HFFc6 (cell line): ENCODE measurements around the gene TMEM175. TPM values are rescaled to one million over a fixed set of nuclear protein-coding genes. Genes with fewer than 3 reads are reported as not detected.

Experiments used
- DNase-seq: peaks from one replicate; pipeline ENCODE4 v3.0.0-alpha.2; 2018
- H3K27ac Mint-ChIP-seq: 2 replicates; pipeline ENCODE4 v1.8.0; 2020; ENCODE audit warnings: mild to moderate bottlenecking, mixed read lengths
- H3K27me3 Mint-ChIP-seq: 2 replicates; pipeline ENCODE4 v1.8.0; 2021; ENCODE audit warnings: mild to moderate bottlenecking, moderate library complexity, mixed read lengths; ENCODE audit not compliant: insufficient read depth
- H3K36me3 Mint-ChIP-seq: 2 replicates; pipeline ENCODE4 v1.8.0; 2021; ENCODE audit warnings: low read depth, mixed read lengths
- H3K4me1 Mint-ChIP-seq: 2 replicates; pipeline ENCODE4 v1.8.0; 2020; ENCODE audit warnings: low read depth, mixed read lengths
- H3K4me3 Mint-ChIP-seq: 2 replicates; pipeline ENCODE4 v1.8.0; 2020; ENCODE audit warnings: mild to moderate bottlenecking, moderate library complexity, mixed read lengths
- H3K9me3 Mint-ChIP-seq: 2 replicates; pipeline ENCODE4 v1.8.0; 2020; ENCODE audit warnings: mild to moderate bottlenecking, mixed read lengths
- CTCF ChIP-seq: fragments of 200-600 bp; sonication (generic); IDR thresholded peaks from 2 replicates; pipeline ENCODE4 v1.5.0; 2021; ENCODE audit warnings: antibody characterized with exemption, mild to moderate bottlenecking
- total RNA-seq, 6 experiments: library from RNA; stranded (reverse); fragmentation: NEBNext Ultra II Directional; extraction: Animal tissue kit (Norgen Biotek cat#: 25700); gene quantifications; 2 replicates in 1 of 6; 3 replicates in 5 of 6; pipeline ENCODE4 v1.2.3, GENCODE V29; 2021

Gene TMEM175
- total RNA-seq, 6 experiments from 2014 or later, result 27.8 to 41.8 (median 34.1) TPM

- DNase-seq, result no peak
- Mint-ChIP-seq H3K27ac (no peak overlapping the region), H3K27me3 (peaks cover 28% of the 10 kb centered on the region), H3K4me3 (no peak overlapping the region), H3K36me3 (no peaks in the 10 kb centered on the region), H3K4me1 (no peaks in the 10 kb centered on the region), H3K9me3 (peaks cover 8% of the 10 kb centered on the region)
- TF ChIP-seq CTCF, result no peak
Observed at GRCh38 chr4:1003271-1004070, 71.2 kb downstream of the TMEM175 start.

- no peak overlapping the region for H3K27ac Mint-ChIP-seq
- no peak for TF ChIP-seq CTCF
- H3K36me3 Mint-ChIP-seq, result no peaks in the 10 kb centered on the region
- H3K4me3 Mint-ChIP-seq, result no peak overlapping the region
- H3K27me3 Mint-ChIP-seq, result peaks cover 27% of the 10 kb centered on the region
- no peak for DNase-seq
- H3K4me1 Mint-ChIP-seq, result peaks cover 3% of the 10 kb centered on the region; the same call in 1 of the 2 replicates
- peaks cover 8% of the 10 kb centered on the region for H3K9me3 Mint-ChIP-seq
Observed at GRCh38 chr4:1004071-1004418, 71.8 kb downstream of the TMEM175 start.

- H3K4me1 Mint-ChIP-seq, result peaks cover 5% of the 10 kb centered on the region; the same call in 1 of the 2 replicates
- H3K36me3 Mint-ChIP-seq, result no peaks in the 10 kb centered on the region
- no peak overlapping the region for H3K4me3 Mint-ChIP-seq
- peaks cover 8% of the 10 kb centered on the region for H3K9me3 Mint-ChIP-seq
- H3K27me3 Mint-ChIP-seq, result peaks cover 24% of the 10 kb centered on the region
- no peak for DNase-seq
- no peak overlapping the region for H3K27ac Mint-ChIP-seq
- no peak for TF ChIP-seq CTCF
Observed at GRCh38 chr4:1004557-1005485, 72.6 kb downstream of the TMEM175 start.

- TF ChIP-seq CTCF, result no peak
- Mint-ChIP-seq H3K36me3 (no peaks in the 10 kb centered on the region), H3K27me3 (peaks cover 24% of the 10 kb centered on the region), H3K4me1 (peaks cover 5% of the 10 kb centered on the region; the same call in 1 of the 2 replicates), H3K9me3 (peaks cover 8% of the 10 kb centered on the region), H3K27ac (no peak overlapping the region), H3K4me3 (no peak overlapping the region)
- no peak for DNase-seq
Observed at GRCh38 chr4:1006856-1007255, 74.6 kb downstream of the TMEM175 start.

Other genes with a start within 250 kb of the TMEM175 start
- under 1 TPM in 5 of 6 experiments, not detected in 1; 0.13 to 0.62 (median 0.21) TPM for gene SLC49A3, start 243.3 kb upstream of the TMEM175 start, total RNA-seq
- gene PCGF3, start 226.6 kb upstream of the TMEM175 start, total RNA-seq, result 10 to 100 TPM; 28.5 to 34.5 (median 30.2) TPM
- under 1 TPM in 5 of 6 experiments, not detected in 1; 0.12 to 0.32 (median 0.20) TPM for gene CPLX1, start 106.3 kb upstream of the TMEM175 start, total RNA-seq
- 10 to 100 TPM; 65.8 to 72.9 (median 69.1) TPM for gene GAK, start 144 bp upstream of the TMEM175 start, total RNA-seq
- 10 to 100 TPM; 11.3 to 14.9 (median 13.1) TPM for gene DGKQ, start 41.1 kb downstream of the TMEM175 start, total RNA-seq
- gene IDUA, start 54.6 kb downstream of the TMEM175 start, total RNA-seq, result 10 to 100 TPM; 20.9 to 40.3 (median 23.3) TPM
- gene SLC26A1, start 60.9 kb downstream of the TMEM175 start, total RNA-seq, result under 1 TPM in 3 of 6 experiments, not detected in 3; 0.16 to 0.38 (median 0.19) TPM
- gene FGFRL1, start 79.2 kb downstream of the TMEM175 start, total RNA-seq, result 10 to 100 TPM; 15.4 to 40.8 (median 17.3) TPM
- not detected for gene RNF212, start 181.1 kb downstream of the TMEM175 start, total RNA-seq
- 10 to 100 TPM; 12.0 to 53.5 (median 48.2) TPM for gene SPON2, start 240.1 kb downstream of the TMEM175 start, total RNA-seq